ENCODE results near the gene LRRC51.
"Not testable (repeated sequence)": the region's sequence is repeated elsewhere in the genome, so short reads cannot be mapped to it uniquely, and the experiment has no call there.

The LRRC51 gene

GRCh38 chr11:72140661-72141060 lies 60.0 kb downstream of the LRRC51 start:
- Mint-ChIP-seq H3K4me1 (peaks cover 4% of the 10 kb centered on the region), H3K27ac (ENCODE audit: low read depth) (no peak overlapping the region), H3K27me3 (peaks cover 9% of the 10 kb centered on the region), H3K9me3 (no peaks in the 10 kb centered on the region), H3K4me3 (no peak overlapping the region), H3K36me3 (ENCODE audit: insufficient read depth) (no peaks in the 10 kb centered on the region)
- no peak for DNase-seq (ENCODE audit: low spot score in 2 of 2)
- no peak for ATAC-seq (replicated peaks; ENCODE audit: extremely low read depth, poor library complexity, severe bottlenecking)

DNA sequence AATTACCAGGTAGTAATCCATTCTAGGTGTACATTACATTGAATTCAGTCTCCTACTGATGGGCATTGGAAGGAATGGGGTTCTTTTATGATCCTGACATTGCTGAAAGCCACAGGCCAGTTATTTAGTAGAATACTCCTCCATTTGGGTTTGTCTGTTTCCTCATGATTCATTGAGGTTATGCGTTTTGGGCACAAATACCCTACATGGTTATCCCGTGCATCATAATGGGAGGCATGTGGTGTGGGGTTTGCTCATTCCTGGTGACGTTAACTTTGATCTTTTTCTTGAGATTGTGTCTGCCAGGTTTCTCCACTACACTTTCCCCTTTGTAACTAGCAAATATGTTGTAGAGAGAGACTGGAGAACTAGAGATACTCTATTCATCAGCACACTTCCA lies 60.4 kb downstream of the LRRC51 start:
- DNase-seq (ENCODE audit: low spot score in 2 of 2) (no peak), ATAC-seq (replicated peaks; ENCODE audit: extremely low read depth, poor library complexity, severe bottlenecking) (no peak)
- H3K27me3 Mint-ChIP-seq: peaks cover 9% of the 10 kb centered on the region
- no peaks in the 10 kb centered on the region for H3K36me3 Mint-ChIP-seq (ENCODE audit: insufficient read depth)
- H3K27ac Mint-ChIP-seq (ENCODE audit: low read depth): no peak overlapping the region
- no peaks in the 10 kb centered on the region for H3K9me3 Mint-ChIP-seq
- peaks cover 4% of the 10 kb centered on the region for H3K4me1 Mint-ChIP-seq
- H3K4me3 Mint-ChIP-seq: no peak overlapping the region

DNA sequence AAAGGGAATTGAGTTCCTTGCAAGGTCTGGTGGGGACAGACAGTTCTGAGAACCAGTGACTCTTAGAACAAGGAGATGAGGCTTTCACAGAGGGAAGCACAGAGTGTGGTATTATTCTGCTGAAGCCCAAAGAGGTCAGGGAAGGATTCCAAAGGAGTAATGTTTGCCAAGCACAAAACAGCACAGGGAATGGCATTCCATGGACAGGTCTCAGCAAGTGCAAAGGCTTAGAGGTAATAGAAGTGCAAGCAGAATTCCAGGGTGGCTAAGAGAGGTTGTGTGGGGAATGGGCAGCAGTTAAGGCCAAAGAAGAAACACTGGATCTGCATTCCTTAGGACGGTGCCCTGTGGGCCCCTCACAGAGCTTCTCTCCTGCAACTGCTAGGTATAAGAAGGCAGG lies 61.4 kb downstream of the LRRC51 start:
- not testable (repeated sequence) for H3K27ac Mint-ChIP-seq (ENCODE audit: low read depth); DNase-seq (ENCODE audit: low spot score in 2 of 2); H3K4me3 Mint-ChIP-seq; H3K36me3 Mint-ChIP-seq (ENCODE audit: insufficient read depth); H3K4me1 Mint-ChIP-seq; H3K27me3 Mint-ChIP-seq; ATAC-seq (replicated peaks; ENCODE audit: extremely low read depth, poor library complexity, severe bottlenecking); H3K9me3 Mint-ChIP-seq

GRCh38 chr11:72142543-72142942 lies 61.9 kb downstream of the LRRC51 start:
- H3K4me3 Mint-ChIP-seq; H3K27ac Mint-ChIP-seq (ENCODE audit: low read depth); ATAC-seq (replicated peaks; ENCODE audit: extremely low read depth, poor library complexity, severe bottlenecking); H3K36me3 Mint-ChIP-seq (ENCODE audit: insufficient read depth); H3K4me1 Mint-ChIP-seq; H3K9me3 Mint-ChIP-seq; H3K27me3 Mint-ChIP-seq; DNase-seq (ENCODE audit: low spot score in 2 of 2): not testable (repeated sequence)

DNA sequence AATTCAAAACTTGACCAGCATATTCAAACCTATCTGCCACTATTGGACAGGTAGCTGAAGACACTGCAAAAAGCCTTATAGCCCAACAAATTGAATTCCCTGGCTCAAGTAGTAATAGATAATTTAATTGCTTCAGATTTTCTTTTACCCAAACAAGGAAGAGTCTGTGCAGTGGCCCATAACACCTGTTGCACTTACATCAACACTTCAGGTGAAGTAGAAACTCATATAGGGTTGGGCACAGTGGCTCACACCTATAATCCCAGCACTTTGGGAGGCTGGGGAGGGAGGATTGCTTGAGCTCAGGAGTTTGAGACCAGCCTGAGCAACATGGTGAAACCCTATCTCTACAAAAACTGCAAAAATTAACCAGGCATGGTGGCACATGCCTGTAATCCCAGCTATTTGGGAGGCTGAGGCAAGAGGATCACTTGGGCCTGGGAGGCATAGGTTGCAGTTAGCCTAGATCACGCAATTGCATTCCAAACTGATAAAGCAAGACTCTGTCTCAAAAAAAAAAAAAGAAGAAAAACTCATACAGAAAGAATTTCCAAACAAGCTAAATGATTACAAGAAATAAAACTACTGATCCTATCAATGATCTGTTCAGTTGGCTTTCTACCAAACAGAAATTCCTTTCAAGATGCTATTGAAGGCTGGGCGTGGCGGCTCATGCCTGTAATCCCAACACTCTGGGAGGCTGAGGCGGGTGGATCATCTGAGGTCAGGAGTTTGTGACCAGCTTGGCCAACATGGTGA lies 64.3 kb downstream of the LRRC51 start:
- DNase-seq (ENCODE audit: low spot score in 2 of 2) (no peak), ATAC-seq (replicated peaks; ENCODE audit: extremely low read depth, poor library complexity, severe bottlenecking) (no peak)
- Mint-ChIP-seq H3K4me3 (no peak overlapping the region), H3K9me3 (no peaks in the 10 kb centered on the region), H3K27me3 (peaks cover 3% of the 10 kb centered on the region), H3K36me3 (ENCODE audit: insufficient read depth) (no peaks in the 10 kb centered on the region), H3K4me1 (peaks cover 4% of the 10 kb centered on the region), H3K27ac (ENCODE audit: low read depth) (no peak overlapping the region)
